Duodenal mucosa (tissue), 2 donors: ENCODE data around the gene NADK.
A peak's percentile ranks its signal among the peaks of the same experiment; 100 is the strongest.
"Not testable (repeated sequence)": the region's sequence is repeated elsewhere in the genome, so short reads cannot be mapped to it uniquely, and the experiment has no call there.

Experiments used
- H3K27ac ChIP-seq: one replicate; pipeline ENCODE4 v1.7.0; 2013; ENCODE audit warnings: low read depth, low read length
- H3K27me3 ChIP-seq, 2 donors: one replicate each; pipeline ENCODE4 v1.7.0; 2013; ENCODE audit warnings: low read length in 2 of 2, control low read depth in 1 of 2; ENCODE audit not compliant: insufficient read depth in 2 of 2, control insufficient read depth in 1 of 2
- H3K36me3 ChIP-seq, 2 donors: one replicate each; pipeline ENCODE4 v1.7.0; 2013; ENCODE audit warnings: low read length in 2 of 2, control low read depth in 1 of 2; ENCODE audit not compliant: insufficient read depth in 2 of 2, control insufficient read depth in 1 of 2
- H3K4me1 ChIP-seq, 2 donors: one replicate each; pipeline ENCODE4 v1.7.0; 2013; ENCODE audit warnings: low read length in 2 of 2, control low read depth in 1 of 2; ENCODE audit not compliant: insufficient read depth in 2 of 2, control insufficient read depth in 1 of 2
- H3K4me3 ChIP-seq, 2 donors: one replicate each; pipeline ENCODE4 v1.7.0; 2013; ENCODE audit warnings: low read length in 2 of 2, low read depth in 1 of 2
- H3K9ac ChIP-seq, 2 donors: one replicate each; pipeline ENCODE4 v1.7.0; 2013; ENCODE audit warnings: low read length in 2 of 2, low read depth in 1 of 2
- H3K9me3 ChIP-seq, 2 donors: one replicate each; pipeline ENCODE4 v1.7.0; 2013; ENCODE audit warnings: low read length in 2 of 2, control low read depth in 1 of 2; ENCODE audit not compliant: control insufficient read depth in 1 of 2

NADK gene

DNA sequence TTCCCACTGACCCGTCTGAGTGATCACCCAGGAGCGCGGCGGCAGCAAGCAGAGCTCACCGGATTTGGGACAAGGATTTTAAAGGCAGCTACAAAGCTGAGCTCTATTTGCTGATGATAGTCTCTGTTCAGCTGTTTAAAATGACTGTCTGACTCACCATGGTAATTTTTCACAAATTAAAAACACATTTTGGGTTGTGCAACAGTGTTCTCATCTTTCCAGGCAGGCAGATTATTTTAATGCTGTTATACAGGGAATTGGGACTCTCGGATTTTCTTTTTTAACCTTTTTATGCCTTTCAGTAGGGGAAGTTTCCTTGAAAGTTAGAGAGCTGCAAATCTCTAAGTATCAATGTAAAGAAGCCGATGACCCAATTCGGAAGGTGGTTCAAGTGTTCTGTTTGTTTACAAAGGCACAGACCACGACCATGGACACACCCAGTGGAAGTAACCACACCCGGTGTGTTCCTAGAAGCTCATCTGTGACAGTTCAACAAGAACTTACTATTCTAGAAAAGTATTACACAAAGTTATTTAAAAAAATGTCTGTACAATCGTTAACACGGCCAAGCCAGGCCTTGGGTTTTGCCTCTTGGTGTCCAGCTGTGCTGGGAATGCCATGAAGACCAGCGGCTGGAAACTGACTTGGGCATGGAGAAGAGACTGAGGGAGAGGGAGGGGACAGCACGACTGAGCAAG is 49.8 kb downstream of the NADK start:
- H3K9ac ChIP-seq, H3K9me3 ChIP-seq, H3K4me1 ChIP-seq, H3K4me3 ChIP-seq, H3K27ac ChIP-seq, H3K27me3 ChIP-seq: not testable (repeated sequence)
- H3K36me3 ChIP-seq: peaks cover 0 to 21% of the 10 kb centered on the region in 2 donors

DNA sequence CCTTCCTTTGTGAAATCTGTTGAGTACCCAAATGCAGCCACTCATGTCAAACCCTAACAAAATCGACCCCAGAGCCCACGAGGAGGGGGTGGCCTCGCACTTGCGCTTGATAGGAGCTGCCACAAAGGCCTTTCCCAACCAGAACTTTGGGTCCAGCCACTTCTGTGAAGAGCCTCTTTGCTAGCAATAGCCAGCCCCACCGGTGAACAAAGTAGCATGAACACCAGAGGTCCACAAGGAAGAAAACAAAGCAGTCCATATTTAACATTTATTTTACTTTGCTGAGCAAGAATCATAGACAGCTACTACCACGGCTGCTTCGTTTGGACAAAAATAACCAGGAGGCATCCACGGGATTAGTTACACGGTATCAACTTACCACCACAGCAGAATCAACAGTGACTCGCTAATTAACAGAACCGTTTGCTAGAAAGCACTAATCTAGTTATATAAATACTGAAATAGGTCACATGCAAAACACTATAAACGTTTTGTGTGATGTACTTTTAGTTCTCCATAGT is 51.1 kb downstream of the NADK start:
- not testable (repeated sequence) for H3K4me3 ChIP-seq, H3K4me1 ChIP-seq, H3K9me3 ChIP-seq, H3K27me3 ChIP-seq, H3K27ac ChIP-seq, H3K9ac ChIP-seq
- peaks cover 0 to 16% of the 10 kb centered on the region in 2 donors for H3K36me3 ChIP-seq

- not testable (repeated sequence) for H3K9ac ChIP-seq, H3K27ac ChIP-seq, H3K4me3 ChIP-seq, H3K27me3 ChIP-seq, H3K9me3 ChIP-seq, H3K4me1 ChIP-seq
- peaks cover 0 to 10% of the 10 kb centered on the region in 2 donors for H3K36me3 ChIP-seq
These were observed 52.2 kb downstream of the NADK start for GRCh38 chr1:1726088-1726487.

GRCh38 chr1:1724035-1724864 is 54.0 kb downstream of the NADK start, which contains the start of gene CDK11A:
Gene CDK11A, minus strand, starts transcription at chr1:1724357. Its CDS starts 1,539 bp downstream, at chr1:1722818.
- peak within 1 kb of the TSS; percentile 89 for H3K27ac ChIP-seq
- not testable (repeated sequence) for H3K9me3 ChIP-seq, H3K4me1 ChIP-seq, H3K27me3 ChIP-seq
- H3K9ac ChIP-seq: peak within 1 kb of the TSS; percentile 51 to 66
- H3K36me3 ChIP-seq: peaks cover 0 to 18% of the 10 kb centered on the region in 2 donors
- H3K4me3 ChIP-seq: peak within 1 kb of the TSS; percentile 51 to 79

DNA sequence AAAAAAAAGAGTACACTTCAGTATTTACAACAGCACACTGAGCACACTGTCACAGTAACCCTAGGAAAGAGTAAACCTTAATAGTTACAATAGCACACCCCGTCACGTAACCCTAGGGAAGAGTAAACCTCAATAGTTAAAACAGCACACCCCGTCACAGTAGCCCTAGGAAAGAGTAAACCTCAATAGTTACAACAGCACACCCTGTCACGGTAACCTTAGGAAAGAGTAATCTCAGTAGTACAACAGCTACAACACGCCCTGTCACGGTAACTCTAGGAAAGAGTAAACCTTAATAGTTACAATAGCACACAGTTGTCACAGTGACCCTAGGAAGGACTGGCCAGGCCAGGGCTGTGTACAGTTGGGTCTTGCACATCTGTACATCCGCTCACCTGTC is 57.1 kb downstream of the NADK start:
- Histone ChIP-seq H3K27me3 (no peaks in the 10 kb centered on the region), H3K36me3 (peaks cover 4 to 39% of the 10 kb centered on the region in 2 donors), H3K9me3 (no peaks in the 10 kb centered on the region), H3K27ac (no peak overlapping the region), H3K4me1 (peaks cover 6 to 10% of the 10 kb centered on the region in 2 donors), H3K4me3 (peak overlapping the region in 1 of 2 donors; percentile 8), H3K9ac (peak overlapping the region in 1 of 2 donors; percentile 36)

GRCh38 chr1:1715109-1715883 is 63.0 kb downstream of the NADK start:
- not testable (repeated sequence) for H3K27me3 ChIP-seq, H3K9ac ChIP-seq, H3K4me1 ChIP-seq, H3K9me3 ChIP-seq, H3K4me3 ChIP-seq
- H3K27ac ChIP-seq: peak overlapping the region; percentile 32
- H3K36me3 ChIP-seq: peaks cover 4 to 38% of the 10 kb centered on the region in 2 donors

DNA sequence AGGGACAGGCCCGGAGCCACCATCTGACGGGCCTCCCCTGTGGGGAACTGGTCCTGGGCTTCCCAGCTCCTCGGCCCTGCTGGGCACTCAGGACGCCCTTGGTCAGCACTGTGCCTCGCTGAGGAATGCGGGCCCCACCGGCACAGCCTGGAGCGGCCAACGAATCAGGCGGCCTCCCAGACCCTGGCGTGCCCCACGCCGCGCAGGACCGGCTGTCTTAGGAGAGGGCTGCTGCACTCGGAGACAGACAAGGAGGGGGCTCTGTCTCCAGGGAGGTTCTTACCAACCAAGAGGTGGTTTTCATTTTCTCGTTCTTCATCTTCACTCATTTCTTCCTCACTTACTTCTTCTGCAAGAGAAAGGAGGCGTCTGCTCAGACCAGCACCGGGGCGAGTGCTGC is 70.4 kb downstream of the NADK start:
- not testable (repeated sequence) for H3K9ac ChIP-seq, H3K27me3 ChIP-seq, H3K4me3 ChIP-seq, H3K27ac ChIP-seq, H3K9me3 ChIP-seq, H3K4me1 ChIP-seq
- peaks cover 0 to 18% of the 10 kb centered on the region in 2 donors for H3K36me3 ChIP-seq

- H3K4me1 ChIP-seq, H3K9ac ChIP-seq, H3K9me3 ChIP-seq, H3K27ac ChIP-seq, H3K4me3 ChIP-seq, H3K27me3 ChIP-seq: not testable (repeated sequence)
- H3K36me3 ChIP-seq: peaks cover 0 to 18% of the 10 kb centered on the region in 2 donors
These were observed 71.0 kb downstream of the NADK start for GRCh38 chr1:1707241-1707640.

DNA sequence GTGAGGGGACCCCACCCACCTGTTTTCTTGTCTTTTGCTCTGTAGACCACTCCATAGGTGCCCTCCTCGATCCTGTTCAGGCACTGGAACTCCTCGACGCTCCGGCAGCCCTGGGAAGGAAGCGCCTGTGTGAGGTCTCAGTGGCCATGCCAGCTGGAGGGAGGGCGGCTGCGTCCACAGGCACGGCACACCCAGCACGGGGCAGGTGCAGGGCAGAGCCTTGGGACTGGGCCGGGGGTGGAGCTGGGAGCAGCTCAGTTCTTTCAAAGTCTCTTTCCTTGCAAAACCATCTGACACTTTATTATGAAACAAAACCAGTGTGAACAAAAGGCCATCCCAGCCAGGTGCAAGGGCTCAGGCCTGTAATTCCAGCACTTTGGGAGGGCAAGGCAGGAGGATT is 72.6 kb downstream of the NADK start:
- H3K36me3 ChIP-seq: peaks cover 0 to 18% of the 10 kb centered on the region in 2 donors
- not testable (repeated sequence) for H3K27ac ChIP-seq, H3K4me1 ChIP-seq, H3K27me3 ChIP-seq, H3K9me3 ChIP-seq, H3K4me3 ChIP-seq, H3K9ac ChIP-seq
